Fibroblast of skin of scalp (primary cell): Measurements from ENCODE around the gene HOXA3.

Experiments used
- DNase-seq: peaks from one replicate; pipeline ENCODE4 v3.0.0-alpha.2; 2013

Gene HOXA3

DNA sequence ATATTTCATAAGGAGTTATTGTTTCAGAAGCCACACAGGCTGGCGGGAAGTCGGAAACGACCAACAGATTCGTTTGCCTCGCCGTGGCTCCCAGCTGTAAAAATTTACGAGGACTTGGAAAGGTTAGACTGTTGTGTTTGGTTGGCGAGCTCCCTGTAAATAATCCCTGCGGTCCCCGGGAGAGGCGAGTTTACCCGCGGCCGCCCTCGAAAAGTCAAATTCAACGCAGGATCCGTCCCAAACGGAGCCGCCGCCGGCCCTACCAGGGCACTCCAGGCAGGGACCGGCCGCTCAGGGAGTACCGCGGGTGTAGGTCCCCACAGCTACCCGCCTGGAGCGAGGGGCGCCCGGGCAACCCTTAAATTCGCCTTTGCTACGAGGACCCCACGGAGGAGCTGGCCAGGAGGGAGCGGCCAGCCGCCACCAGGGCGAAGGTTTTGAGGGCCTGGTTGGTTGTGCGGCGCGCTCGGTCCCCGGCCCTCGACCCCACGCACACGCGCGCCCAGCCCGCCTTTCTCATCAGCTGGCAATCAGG, 13.7 kb upstream of the HOXA3 start:
- DNase-seq = no peak

- no peak for DNase-seq
These were observed 13.0 kb upstream of the HOXA3 start, which contains the start of gene HOXA9 for GRCh38 chr7:27165089-27165995. Gene HOXA9 (minus strand): TSS chr7:27165537. CDS start chr7:27165457, 80 bp downstream.

DNA sequence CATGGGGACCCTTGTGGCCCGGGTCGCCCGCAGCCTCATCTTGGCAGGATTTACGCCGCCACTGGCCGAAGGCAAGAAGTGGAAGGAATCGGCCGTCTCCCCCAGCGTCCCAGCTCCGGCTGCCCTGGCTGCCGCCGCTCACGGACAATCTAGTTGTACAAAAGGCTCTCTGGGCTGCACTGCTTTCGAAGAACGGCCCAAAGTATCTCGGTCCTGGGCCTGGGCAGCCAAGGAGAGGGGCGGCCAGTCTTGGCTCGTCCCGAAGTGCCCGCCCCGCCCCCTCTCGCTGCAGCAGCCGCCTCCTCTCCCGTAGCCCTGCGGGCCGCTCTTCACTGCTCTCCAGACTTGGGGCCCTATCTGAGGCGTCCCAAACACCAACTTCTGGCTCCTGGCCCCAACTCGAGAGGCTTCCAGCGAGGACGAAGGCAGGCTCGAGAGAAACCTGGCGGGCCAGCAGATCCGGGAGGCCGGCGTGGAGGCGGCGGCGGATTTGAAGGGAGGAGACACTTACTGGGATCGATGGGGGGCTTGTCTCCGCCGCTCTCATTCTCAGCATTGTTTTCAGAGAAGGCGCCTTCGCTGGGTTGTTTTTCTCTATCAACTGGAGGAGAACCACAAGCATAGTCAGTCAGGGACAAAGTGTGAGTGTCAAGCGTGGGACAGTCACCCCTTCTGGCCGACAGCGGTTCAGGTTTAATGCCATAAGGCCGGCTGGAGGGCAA, 12.1 kb upstream of the HOXA3 start:
- DNase-seq = no peak

DNA sequence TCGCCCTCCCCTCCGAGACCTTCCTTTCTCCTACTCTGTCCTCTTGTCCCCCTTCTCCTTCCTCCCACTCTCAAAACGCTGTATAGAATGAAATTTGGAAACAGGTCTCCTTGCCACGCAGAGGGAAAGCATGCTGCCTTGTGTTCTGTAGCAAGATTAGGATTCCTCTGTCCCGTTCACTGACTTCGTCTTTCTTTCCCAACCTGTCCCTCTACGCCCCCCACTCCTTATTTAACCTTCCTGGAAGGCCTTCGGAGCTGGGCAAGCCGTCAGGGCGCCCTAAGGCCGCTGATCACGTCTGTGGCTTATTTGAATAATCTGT, 11.6 kb upstream of the HOXA3 start:
- no peak for DNase-seq

- no peak for DNase-seq
These were observed 11.1 kb upstream of the HOXA3 start for GRCh38 chr7:27163288-27164044.

- DNase-seq = no peak
These were observed 10.3 kb upstream of the HOXA3 start for GRCh38 chr7:27162561-27163287.

DNA sequence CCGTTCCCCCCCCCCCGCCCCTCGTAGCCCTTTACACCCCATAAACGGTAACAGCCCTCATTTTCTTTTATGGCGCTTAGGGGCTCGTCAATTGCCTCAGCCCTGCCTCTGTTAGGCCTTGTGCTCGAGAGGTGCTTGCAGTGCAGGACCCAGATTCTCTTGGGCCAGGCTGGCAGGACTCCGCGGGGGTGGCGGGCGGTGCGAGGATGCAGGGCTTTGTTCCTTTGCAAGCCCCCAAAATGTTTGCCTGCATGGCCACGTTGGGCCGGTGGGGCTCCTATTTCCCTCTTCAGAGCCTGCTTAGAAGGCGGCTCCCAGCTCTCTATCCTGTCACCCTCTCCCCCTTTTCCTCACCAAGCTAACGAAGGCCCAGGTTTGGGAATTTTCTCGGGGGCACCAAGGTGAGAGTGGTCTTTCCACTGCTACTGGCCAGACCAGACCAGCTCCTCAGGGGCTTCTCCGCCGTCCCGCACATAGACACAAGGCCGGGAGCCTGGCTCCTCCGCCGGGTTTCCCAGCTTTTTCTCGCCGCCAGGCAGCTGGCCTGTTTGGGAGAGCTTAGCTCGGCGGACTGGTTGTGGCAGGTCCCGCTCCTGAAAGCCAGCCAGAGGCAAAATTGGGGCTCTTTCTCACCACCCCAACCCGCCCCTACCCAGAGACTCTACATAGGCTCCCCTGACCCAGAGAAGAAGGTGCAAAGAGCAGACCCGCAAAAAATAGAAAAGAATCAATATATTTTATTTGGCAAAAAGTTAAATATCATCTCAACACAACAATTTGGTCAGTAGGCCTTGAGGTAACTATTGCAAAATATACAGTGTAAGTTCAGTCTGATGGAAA, 9.6 kb upstream of the HOXA3 start:
- DNase-seq = no peak

DNA sequence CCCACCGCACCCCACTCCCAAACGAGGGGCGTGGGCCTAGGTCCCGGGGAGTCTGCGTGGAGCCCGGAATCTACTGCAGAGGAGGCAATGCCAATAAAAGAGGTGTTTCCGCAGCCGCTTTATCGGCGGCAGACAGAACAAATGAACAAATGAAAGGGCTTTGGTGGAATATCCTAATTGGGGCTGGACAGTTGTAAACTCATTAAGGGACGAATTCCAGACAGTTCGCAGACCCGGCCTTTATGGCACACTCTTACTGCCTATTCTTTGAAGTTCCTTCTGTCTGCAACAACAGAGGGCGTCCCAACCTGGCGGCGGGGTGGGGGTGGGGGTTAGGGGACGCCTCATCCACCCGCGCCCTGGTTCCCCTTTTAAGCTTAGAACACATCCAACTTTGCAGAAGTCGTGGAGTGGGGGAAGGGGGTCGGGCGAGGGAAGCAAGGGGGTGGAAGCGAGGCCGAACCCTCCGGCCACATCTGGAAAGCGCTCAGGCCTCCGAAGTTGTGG, 8.9 kb upstream of the HOXA3 start:
- no peak for DNase-seq

DNA sequence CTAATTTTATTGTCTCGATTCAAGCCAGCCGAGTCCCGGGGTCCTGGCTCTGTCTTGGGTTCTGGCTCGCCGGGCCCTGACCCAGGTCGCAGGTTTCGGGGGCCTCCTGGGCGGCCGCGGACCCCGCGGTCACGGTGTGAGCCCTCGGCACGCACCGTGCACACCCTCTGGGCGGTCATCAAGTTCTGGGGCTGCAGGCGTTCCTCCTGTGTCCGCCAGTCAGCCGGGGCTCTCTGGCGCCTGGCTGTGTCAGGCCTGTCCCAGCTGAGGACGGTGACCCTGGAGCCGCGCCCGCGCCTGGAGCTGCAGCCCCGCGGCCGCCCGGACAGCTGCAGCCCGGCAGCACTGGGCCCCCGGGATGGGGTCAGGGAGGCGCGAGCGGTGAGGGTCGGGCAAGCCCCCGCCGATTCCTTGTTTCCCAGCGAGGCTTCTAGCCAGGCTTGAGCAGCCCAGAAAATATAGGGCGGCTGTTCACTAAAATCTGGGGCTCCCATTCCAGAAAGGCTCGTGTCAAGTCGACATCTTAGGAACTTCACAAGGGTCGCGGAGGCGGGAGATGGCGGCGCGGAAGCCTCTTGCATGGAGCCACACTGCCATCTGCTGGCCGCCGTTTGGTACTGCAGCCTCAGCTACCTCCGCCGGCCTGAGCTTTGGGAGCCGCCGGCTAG, 8.3 kb upstream of the HOXA3 start:
- DNase-seq = peak; percentile 69

DNA sequence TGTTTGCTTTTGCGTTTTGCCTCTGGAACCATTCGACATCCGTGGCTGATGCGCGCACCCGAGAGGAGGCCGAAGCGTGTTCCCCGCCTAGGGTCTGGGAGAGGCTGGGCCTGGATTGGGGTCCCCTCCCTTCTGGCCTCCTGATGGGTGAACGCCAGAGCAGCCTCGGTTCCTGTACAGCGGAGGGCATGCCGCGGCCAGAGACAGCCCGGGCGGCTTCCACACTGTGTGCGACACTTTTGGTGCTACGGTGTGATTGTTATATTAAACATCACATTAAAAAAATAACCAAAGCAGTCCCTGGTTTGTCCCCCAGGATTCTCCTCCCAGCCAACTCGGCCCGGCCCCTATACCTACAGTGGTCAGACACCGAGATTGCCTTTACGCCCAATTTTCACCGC, 7.8 kb upstream of the HOXA3 start:
- DNase-seq = no peak

GRCh38 chr7:27159266-27160144, 7.1 kb upstream of the HOXA3 start:
- DNase-seq = no peak

DNA sequence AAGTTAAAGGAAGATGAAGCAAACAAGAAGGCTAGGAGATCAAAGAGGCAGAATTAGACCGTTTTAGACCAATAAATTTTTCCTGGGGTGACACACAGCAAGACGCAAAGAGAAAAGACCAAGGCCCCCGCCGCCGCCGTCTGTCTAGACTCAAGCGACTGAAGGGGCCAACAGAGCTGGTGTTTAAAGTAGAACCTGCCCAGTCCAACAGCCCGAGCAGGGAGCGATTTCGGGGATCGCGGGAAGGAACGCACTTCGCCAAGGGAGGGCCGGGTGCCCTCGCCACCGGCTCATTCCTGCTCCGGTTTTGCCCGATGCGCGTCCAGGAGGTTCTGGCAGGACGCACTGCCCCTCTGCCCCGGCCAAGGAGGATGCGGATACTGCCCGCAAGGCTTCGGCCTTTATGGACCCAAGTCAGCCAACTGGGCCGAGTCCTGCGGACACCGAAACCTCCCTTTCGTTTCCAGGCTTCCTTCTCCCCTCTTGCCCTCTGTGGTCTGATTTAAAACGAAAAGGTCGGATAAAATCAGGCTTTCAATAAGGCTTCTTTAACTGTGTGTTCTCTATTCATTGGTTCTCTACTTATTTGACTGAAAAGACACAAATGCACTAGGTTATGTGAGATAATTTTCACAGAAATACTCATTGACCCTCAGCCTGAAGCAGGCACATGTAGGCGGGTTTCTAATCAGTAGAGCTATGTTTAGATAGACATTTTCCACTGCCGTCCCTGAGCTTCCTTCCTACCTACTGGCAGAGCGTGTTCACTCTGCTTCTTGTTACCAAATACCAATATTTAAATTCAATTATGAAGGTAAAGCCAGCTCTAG, 6.3 kb upstream of the HOXA3 start:
- no peak for DNase-seq

DNA sequence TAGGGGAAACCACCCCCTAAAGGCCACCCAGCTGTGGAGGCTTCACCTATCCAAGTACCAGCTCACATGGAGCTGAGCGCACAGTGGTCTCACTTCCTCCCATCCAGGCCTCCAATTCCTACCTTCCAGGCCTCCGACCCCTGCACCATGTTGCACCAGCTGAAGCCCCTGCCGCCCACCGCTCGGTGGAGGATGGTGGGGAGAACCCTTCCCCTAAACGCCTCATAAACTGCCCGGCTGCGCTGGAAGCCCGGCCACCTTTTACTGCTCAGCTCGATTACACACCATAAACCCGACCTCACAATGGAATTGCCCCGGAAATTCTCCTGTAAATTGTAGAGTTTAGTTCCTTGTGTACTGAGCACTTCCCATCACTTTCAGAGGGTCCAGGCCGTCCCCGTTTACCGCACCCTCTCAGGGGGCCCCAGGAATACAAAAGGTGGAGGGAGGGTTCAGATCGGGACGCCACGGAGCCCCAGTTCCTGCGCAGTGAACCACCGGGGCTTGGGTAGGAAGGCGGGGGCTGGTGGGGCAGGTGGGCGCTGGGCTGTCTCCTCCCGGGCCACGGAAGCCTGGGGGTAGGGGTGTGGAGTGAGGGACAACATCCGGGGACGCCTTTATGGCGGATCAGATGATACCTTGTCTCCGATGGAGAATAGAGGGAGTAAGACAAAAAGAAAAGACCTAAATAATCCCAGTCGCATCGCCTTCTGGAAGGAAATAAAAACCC, 5.5 kb upstream of the HOXA3 start:
- DNase-seq = no peak

- DNase-seq = no peak
These were observed 4.7 kb upstream of the HOXA3 start for GRCh38 chr7:27156916-27157701.

DNA sequence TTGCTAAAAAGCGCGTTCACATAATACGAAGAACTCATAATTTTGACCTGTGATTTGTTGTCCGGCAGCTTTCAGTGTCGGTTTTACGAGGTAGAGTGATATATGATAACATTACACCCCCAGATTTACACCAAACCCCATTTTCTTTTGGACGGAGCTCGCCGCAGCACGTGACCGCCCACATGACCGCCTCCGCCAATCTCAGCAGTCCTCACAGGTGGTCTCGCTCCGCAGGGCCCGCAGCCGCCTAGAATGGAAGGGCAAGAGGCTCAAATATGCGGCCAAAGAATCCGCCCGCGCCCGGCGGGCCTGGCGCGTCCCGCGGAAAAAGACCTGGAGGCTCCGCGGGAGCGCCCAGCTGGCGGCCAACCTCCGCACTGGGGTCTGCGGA, 4.1 kb upstream of the HOXA3 start, which contains the start of gene HOXA7:
Gene HOXA7, minus strand, starts transcription at position 168 of the 391 bp plus-strand sequence. Its CDS starts 130 bp downstream, at position 38.
- no peak for DNase-seq

- no peak for DNase-seq
These were observed 3.6 kb upstream of the HOXA3 start for GRCh38 chr7:27155816-27156507.
